Thyroid gland (tissue), 4 donors: ENCODE measurements around the gene PSIP1. TPM values are rescaled to one million over a fixed set of nuclear protein-coding genes. Genes with fewer than 3 reads are reported as not detected.
"Not testable (repeated sequence)": the region's sequence is repeated elsewhere in the genome, so short reads cannot be mapped to it uniquely, and the experiment has no call there.

ENCODE experiments used
- DNase-seq, 2 donors: peaks; one replicate each; pipeline ENCODE4 v3.0.0-alpha.2; 2019
- H3K27ac ChIP-seq, 3 donors: fragments of 200-600 bp; sonication (generic); 1 replicate in 2 of 3; 2 replicates in 1 of 3; pipeline ENCODE4 v1.5.1; 2016 to 2019; ENCODE audit warnings: mild to moderate bottlenecking in 1 of 3, moderate library complexity in 1 of 3
- H3K27me3 ChIP-seq: fragments of 200-600 bp; sonication (generic); one replicate; pipeline ENCODE4 v1.5.1; 2019
- H3K36me3 ChIP-seq, 2 donors: fragments of 200-600 bp; sonication (generic); one replicate each; pipeline ENCODE4 v1.5.1; 2016 to 2019
- H3K4me1 ChIP-seq, 2 donors: fragments of 200-600 bp; sonication (generic); one replicate each; pipeline ENCODE4 v1.5.1; 2017 to 2019
- H3K4me3 ChIP-seq, 3 donors: fragments of 200-600 bp; sonication (generic); replicated peaks in 1 of 3; 1 replicate in 2 of 3; 2 replicates in 1 of 3; pipeline ENCODE4 v1.5.1; 2016; ENCODE audit warnings: mild to moderate bottlenecking in 1 of 3
- H3K9me3 ChIP-seq: fragments of 200-600 bp; sonication (generic); one replicate; pipeline ENCODE4 v1.5.1; 2017
- POLR2A ChIP-seq, 2 donors: fragments of 450-650 bp; IDR thresholded peaks; one replicate each; pipeline ENCODE4 v1.6.1; 2017; ENCODE audit warnings: antibody characterized with exemption in 2 of 2, mild to moderate bottlenecking in 2 of 2, moderate library complexity in 1 of 2
- WGBS, 2 donors: methylation state at CpG; one replicate each; pipeline ENCODE4 v1.1.5; 2017; 5-methylcytosine and 5-hydroxymethylcytosine counted together
- intact Hi-C: fragments of 100-400 bp; cut with DNase I; formaldehyde crosslinking; loops from one replicate; pipeline ENCODE4 v1.15.1; 2023
- total RNA-seq, 4 donors: library from RNA; depleted of rRNA; stranded (reverse); fragments of >200 nt; gene quantifications; one replicate each; pipeline ENCODE4 v1.2.3, GENCODE V29; 2016
- TF ChIP-seq, protein P1 (sequence below), 6 experiments: fragments of 200-600 bp in 3 of 6; fragments of 450-650 bp in 3 of 6; sonication (generic) in 3 of 6; IDR thresholded peaks; one replicate each; pipeline ENCODE4 v1.5.1; 2016 to 2019; ENCODE audit warnings: antibody characterized with exemption in 6 of 6, mild to moderate bottlenecking in 2 of 6, inconsistent platforms in 1 of 6, moderate library complexity in 1 of 6

The PSIP1 gene
- total RNA-seq, 4 donors from 2014 or later: 52.9 to 103 (median 62.7) TPM

DNA sequence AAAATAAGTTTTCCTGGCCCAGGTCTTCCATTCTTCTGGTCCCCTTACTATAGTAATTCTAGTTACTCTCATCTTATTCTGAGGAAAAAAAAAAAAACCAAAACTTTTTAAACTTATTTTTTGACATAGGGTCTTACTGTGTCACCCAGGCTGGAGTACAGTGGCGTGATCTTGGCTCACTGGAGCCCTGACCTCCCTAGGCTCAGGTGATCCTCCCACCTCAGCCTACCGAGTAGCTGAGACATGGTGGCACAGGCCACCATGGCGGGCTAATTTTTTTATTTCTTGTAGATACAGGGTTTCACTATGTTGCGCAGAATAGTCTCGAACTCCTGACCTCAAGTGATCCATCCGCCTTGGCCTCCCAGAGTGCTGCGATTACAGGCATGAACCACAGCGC is 49.7 kb downstream of the PSIP1 start:
- H3K4me1 ChIP-seq: no peaks in the 10 kb centered on the region
- TF ChIP-seq, protein P1, sequence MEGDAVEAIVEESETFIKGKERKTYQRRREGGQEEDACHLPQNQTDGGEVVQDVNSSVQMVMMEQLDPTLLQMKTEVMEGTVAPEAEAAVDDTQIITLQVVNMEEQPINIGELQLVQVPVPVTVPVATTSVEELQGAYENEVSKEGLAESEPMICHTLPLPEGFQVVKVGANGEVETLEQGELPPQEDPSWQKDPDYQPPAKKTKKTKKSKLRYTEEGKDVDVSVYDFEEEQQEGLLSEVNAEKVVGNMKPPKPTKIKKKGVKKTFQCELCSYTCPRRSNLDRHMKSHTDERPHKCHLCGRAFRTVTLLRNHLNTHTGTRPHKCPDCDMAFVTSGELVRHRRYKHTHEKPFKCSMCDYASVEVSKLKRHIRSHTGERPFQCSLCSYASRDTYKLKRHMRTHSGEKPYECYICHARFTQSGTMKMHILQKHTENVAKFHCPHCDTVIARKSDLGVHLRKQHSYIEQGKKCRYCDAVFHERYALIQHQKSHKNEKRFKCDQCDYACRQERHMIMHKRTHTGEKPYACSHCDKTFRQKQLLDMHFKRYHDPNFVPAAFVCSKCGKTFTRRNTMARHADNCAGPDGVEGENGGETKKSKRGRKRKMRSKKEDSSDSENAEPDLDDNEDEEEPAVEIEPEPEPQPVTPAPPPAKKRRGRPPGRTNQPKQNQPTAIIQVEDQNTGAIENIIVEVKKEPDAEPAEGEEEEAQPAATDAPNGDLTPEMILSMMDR (IDR thresholded peaks at IDR 0.05): no peak
- no peak for TF ChIP-seq POLR2A (IDR thresholded peaks at IDR 0.05)
- H3K9me3 ChIP-seq: no peaks in the 10 kb centered on the region
- H3K27me3 ChIP-seq: no peaks in the 10 kb centered on the region
- no peaks in the 10 kb centered on the region for H3K36me3 ChIP-seq
- WGBS, 2 donors: 97 to 98% methylated on average over 8 of the region's 8 CpGs
- no peak for DNase-seq
- H3K27ac ChIP-seq: no peak overlapping the region
- H3K4me3 ChIP-seq: no peak overlapping the region
- intact Hi-C loops: no loop called here

DNA sequence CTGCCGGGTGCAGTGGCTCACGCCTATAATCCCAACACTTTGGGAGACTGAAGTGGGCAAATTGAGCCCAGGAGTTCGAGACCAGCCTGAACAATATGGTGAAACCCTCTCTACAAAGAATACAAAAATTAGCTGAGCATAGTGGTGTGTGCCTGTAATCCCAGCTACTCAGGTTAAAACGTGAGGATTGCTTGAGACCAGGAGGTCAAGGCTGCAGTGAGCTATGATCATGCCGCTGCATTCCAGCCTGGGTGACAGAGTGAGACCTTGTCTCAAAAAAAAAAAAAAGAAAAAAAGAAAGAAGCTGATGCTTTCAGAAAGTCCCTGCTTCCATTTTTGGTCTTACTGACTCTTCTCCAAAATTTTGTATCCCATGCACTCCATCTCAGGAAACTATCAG is 56.8 kb downstream of the PSIP1 start:
- H3K4me1 ChIP-seq: no peaks in the 10 kb centered on the region
- intact Hi-C loops: no loop called here
- no peaks in the 10 kb centered on the region for H3K27me3 ChIP-seq
- H3K9me3 ChIP-seq: no peaks in the 10 kb centered on the region
- TF ChIP-seq, protein P1 (IDR thresholded peaks at IDR 0.05): no peak
- TF ChIP-seq POLR2A (IDR thresholded peaks at IDR 0.05): no peak
- WGBS, 2 donors: 90 to 91% methylated on average over 5 of the region's 5 CpGs
- no peak for DNase-seq
- H3K36me3 ChIP-seq: peaks cover 0 to 10% of the 10 kb centered on the region in 2 donors
- H3K4me3 ChIP-seq: no peak overlapping the region
- H3K27ac ChIP-seq: no peak overlapping the region

DNA sequence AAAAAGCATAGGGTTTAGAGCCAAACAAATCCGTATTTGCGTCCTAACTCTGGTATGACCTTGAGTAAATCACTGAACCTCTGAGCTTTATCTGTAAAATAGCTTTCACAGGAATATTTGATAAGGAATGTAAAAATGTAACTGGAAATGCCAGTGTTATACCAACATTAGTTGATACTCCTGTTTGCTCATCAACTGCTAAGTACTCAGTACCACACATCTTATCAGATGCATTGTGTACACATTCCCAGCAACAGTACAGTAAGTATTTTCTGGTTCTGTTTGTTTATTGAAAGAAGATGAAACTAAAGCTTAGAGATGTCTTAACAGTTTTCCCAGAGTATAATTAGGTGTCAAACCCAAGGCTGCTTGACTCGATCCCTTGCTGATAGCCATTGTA is 66.6 kb downstream of the PSIP1 start:
- TF ChIP-seq POLR2A (IDR thresholded peaks at IDR 0.05): no peak
- TF ChIP-seq, protein P1 (IDR thresholded peaks at IDR 0.05): no peak
- WGBS, 2 donors: 96% methylated on average over 3 of the region's 3 CpGs

DNA sequence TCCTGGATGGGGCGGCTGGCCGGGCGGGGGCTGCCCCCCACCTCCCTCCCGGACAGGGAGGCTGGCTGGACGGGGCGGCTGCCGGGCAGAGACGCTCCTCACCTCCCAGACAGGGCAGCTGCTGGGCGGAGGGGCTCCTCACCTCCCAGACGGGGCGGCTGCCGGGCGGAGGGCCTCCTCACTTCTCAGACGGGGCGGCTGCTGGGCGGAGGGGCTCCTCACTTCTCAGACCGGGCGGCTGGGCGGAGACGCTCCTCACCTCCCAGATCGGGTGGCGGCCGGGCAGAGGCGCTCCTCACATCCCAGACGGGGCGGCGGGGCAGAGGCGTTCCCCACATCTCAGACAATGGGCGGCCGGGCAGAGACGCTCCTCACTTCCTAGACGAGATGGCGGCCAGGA is 68.5 kb downstream of the PSIP1 start:
- H3K27me3 ChIP-seq, H3K4me3 ChIP-seq, H3K27ac ChIP-seq, H3K9me3 ChIP-seq, DNase-seq, intact Hi-C loops, H3K4me1 ChIP-seq: not testable (repeated sequence)
- 80 to 98% methylated on average over 1 to 18 of the region's 33 CpGs for WGBS, 2 donors
- H3K36me3 ChIP-seq: peaks cover 21 to 22% of the 10 kb centered on the region in 2 donors

More for the DNA sequence above, 66.6 kb downstream of the PSIP1 start:
- intact Hi-C loops: no loop called here
- H3K4me1 ChIP-seq: no peaks in the 10 kb centered on the region
- no peaks in the 10 kb centered on the region for H3K9me3 ChIP-seq
- no peak overlapping the region for H3K4me3 ChIP-seq
- no peak for DNase-seq
- no peaks in the 10 kb centered on the region for H3K27me3 ChIP-seq
- H3K36me3 ChIP-seq: peaks cover 29 to 36% of the 10 kb centered on the region in 2 donors
- no peak overlapping the region for H3K27ac ChIP-seq

DNA sequence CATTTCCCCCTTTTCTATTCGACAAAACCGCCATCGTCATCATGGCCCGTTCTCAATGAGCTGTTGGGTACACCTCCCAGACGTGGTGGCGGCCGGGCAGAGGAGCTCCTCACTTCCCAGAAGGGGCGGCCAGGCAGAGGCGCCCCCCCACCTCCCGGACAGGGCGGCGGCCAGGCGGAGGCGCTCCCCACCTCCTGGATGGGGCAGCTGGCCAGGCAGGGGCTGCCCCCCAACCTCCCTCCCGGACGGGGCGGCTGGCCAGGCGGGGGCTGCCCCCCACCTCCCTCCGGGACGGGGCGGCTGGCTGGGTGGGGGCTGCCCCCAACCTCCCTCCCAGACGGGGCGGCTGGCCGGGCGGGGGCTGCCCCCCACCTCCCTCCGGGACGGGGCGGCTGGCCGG is 68.9 kb downstream of the PSIP1 start:
- H3K4me1 ChIP-seq, intact Hi-C loops, H3K4me3 ChIP-seq, H3K27me3 ChIP-seq, DNase-seq, H3K27ac ChIP-seq, H3K9me3 ChIP-seq: not testable (repeated sequence)
- 100% methylated on average over 8 of the region's 29 CpGs; no CpG with 5 or more reads in 1 of the 2 donors for WGBS, 2 donors
- H3K36me3 ChIP-seq: peaks cover 17% of the 10 kb centered on the region in 2 donors

DNA sequence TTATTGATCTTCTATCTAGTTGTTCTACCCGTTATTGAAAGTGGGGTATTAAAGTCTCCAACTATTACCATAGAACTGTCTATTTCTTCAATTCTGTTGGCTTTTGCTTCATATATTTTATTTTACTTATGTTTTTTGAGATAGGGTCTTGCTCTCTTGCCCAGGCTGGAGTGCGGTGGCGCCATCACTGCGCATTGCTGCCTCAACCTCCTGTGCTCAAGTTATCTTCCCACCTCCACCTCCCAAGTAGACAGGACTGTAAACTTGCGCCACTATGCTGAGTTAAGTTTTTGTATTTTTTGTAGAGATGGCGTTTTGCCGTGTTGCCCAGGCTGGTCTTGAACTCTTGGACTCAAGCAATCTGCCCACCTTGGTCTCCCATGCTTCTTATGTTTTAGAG is 71.9 kb downstream of the PSIP1 start:
- DNase-seq: no peak
- H3K9me3 ChIP-seq: no peaks in the 10 kb centered on the region
- no peaks in the 10 kb centered on the region for H3K4me1 ChIP-seq
- H3K4me3 ChIP-seq: no peak overlapping the region
- no peak overlapping the region for H3K27ac ChIP-seq
- H3K27me3 ChIP-seq: no peaks in the 10 kb centered on the region
- H3K36me3 ChIP-seq: peaks cover 4 to 6% of the 10 kb centered on the region in 2 donors
- TF ChIP-seq, protein P1 (IDR thresholded peaks at IDR 0.05): no peak
- TF ChIP-seq POLR2A (IDR thresholded peaks at IDR 0.05): no peak
- WGBS, 2 donors: 99 to 100% methylated on average over 7 of the region's 7 CpGs
- intact Hi-C loops: no loop called here
